ENCODE measurements around the gene DUSP12. TPM values are rescaled to one million over a fixed set of nuclear protein-coding genes. Genes with fewer than 3 reads are reported as not detected.

The DUSP12 gene
- polyA plus RNA-seq, 1 of the 3 experiments (the other 2 are of a cell fraction), result 41.7 TPM

DNA sequence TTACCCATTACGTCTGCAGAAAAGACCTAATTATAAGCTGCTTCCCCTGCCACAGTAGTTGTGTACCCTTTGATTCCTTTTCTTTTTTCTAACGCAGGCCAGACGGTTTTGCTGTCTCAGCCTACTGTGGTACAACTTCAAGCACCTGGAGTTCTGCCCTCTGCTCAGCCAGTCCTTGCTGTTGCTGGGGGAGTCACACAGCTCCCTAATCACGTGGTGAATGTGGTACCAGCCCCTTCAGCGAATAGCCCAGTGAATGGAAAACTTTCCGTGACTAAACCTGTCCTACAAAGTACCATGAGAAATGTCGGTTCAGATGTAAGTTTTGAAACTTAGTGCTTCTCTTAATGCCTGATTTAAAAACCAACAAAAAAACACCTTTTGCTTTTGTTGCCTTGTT, 52.4 kb downstream of the DUSP12 start:
- CTCF ChIA-PET, result interaction anchor here (0.9 to 2.6 kb wide), 4 partner anchors 9 to 328 kb away, joined by 3 to 15 read pairs (median 6); no protein-coding TSS in a partner anchor
- Histone ChIP-seq H3K9ac (no peak overlapping the region), H3K79me2 (ENCODE audit: insufficient read depth) (no peaks in the 10 kb centered on the region), H3K27me3 (ENCODE audit: insufficient read depth) (no peaks in the 10 kb centered on the region), H3K27ac (ENCODE audit: low read depth in 2 of 2, low read length in 1 of 2) (no peak overlapping the region), H4K20me1 (ENCODE audit: insufficient read depth) (no peaks in the 10 kb centered on the region), H2AFZ (ENCODE audit: low read depth) (no peak overlapping the region), H3K4me2 (no peak overlapping the region), H3K36me3 (replicated peaks in 1 of 2; ENCODE audit: control insufficient read depth in 1 of 2, insufficient read depth in 2 of 2, low read length in 1 of 2) (peaks cover 22 to 44% of the 10 kb centered on the region in 2 experiments), H3K4me3 (ENCODE audit: low read depth in 2 of 2, low read length in 1 of 2) (no peak overlapping the region), H3K4me1 (ENCODE audit: control insufficient read depth in 1 of 2, insufficient read depth in 2 of 2, low read depth in 1 of 2, low read length in 1 of 2) (peaks cover 0 to 6% of the 10 kb centered on the region in 2 experiments; a peak in 2 of 4 replicates), H3K9me2 (no peaks in the 10 kb centered on the region), H3K9me3 (no peaks in the 10 kb centered on the region), H3F3A (replicated peaks; ENCODE audit: insufficient read depth) (peaks cover 3% of the 10 kb centered on the region)
- POLR2A ChIA-PET, result no interaction called here
- 87% methylated on average over 7 of the region's 7 CpGs for WGBS (ENCODE audit: low lambda C conversion rate)
- no peak for TF ChIP-seq RAD21 (IDR thresholded peaks at IDR 0.05; ENCODE audit: low read length)
- no peak for TF ChIP-seq GATA2 (CRISPR knock-in tag; IDR thresholded peaks at IDR 0.05)
- no peak for TF ChIP-seq CHD2 (IDR thresholded peaks at IDR 0.05; ENCODE audit: low read length, partially characterized antibody)
- TF ChIP-seq NRF1 (IDR thresholded peaks at IDR 0.05; ENCODE audit: low read depth, low read length), result no peak
- TF ChIP-seq MXI1 (IDR thresholded peaks at IDR 0.05; ENCODE audit: low read depth, low read length), result no peak
- TF ChIP-seq, protein P1, sequence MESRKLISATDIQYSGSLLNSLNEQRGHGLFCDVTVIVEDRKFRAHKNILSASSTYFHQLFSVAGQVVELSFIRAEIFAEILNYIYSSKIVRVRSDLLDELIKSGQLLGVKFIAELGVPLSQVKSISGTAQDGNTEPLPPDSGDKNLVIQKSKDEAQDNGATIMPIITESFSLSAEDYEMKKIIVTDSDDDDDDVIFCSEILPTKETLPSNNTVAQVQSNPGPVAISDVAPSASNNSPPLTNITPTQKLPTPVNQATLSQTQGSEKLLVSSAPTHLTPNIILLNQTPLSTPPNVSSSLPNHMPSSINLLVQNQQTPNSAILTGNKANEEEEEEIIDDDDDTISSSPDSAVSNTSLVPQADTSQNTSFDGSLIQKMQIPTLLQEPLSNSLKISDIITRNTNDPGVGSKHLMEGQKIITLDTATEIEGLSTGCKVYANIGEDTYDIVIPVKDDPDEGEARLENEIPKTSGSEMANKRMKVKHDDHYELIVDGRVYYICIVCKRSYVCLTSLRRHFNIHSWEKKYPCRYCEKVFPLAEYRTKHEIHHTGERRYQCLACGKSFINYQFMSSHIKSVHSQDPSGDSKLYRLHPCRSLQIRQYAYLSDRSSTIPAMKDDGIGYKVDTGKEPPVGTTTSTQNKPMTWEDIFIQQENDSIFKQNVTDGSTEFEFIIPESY (IDR thresholded peaks at IDR 0.05; ENCODE audit: borderline replicate concordance, low read depth), result no peak
- no peak for TF ChIP-seq RFX5 (IDR thresholded peaks at IDR 0.05; ENCODE audit: low read length)
- no peak for TF ChIP-seq MEF2A (IDR thresholded peaks at IDR 0.05; ENCODE audit: borderline replicate concordance, low read depth)
- no peak for TF ChIP-seq IRF3 (IDR thresholded peaks at IDR 0.05; ENCODE audit: low read depth, low read length)
- TF ChIP-seq YY1 (IDR thresholded peaks at IDR 0.05; ENCODE audit: low read depth), result no peak
- TF ChIP-seq JUND (IDR thresholded peaks at IDR 0.05), result no peak
- TF ChIP-seq FOSL2 (IDR thresholded peaks at IDR 0.05; ENCODE audit: borderline replicate concordance, low read depth), result no peak
- TF ChIP-seq RXRA (IDR thresholded peaks at IDR 0.05; ENCODE audit: borderline replicate concordance, low read depth), result no peak
- no peak for TF ChIP-seq FOXJ3 (CRISPR knock-in tag; IDR thresholded peaks at IDR 0.05)
- TF ChIP-seq TCF12 (IDR thresholded peaks at IDR 0.05), result no peak
- TF ChIP-seq, protein P2, sequence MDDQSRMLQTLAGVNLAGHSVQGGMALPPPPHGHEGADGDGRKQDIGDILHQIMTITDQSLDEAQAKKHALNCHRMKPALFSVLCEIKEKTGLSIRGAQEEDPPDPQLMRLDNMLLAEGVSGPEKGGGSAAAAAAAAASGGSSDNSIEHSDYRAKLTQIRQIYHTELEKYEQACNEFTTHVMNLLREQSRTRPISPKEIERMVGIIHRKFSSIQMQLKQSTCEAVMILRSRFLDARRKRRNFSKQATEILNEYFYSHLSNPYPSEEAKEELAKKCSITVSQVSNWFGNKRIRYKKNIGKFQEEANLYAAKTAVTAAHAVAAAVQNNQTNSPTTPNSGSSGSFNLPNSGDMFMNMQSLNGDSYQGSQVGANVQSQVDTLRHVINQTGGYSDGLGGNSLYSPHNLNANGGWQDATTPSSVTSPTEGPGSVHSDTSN (IDR thresholded peaks at IDR 0.05), result no peak
- TF ChIP-seq USF2 (IDR thresholded peaks at IDR 0.05; ENCODE audit: borderline replicate concordance, low read depth, low read length), result no peak
- TF ChIP-seq, protein P3, sequence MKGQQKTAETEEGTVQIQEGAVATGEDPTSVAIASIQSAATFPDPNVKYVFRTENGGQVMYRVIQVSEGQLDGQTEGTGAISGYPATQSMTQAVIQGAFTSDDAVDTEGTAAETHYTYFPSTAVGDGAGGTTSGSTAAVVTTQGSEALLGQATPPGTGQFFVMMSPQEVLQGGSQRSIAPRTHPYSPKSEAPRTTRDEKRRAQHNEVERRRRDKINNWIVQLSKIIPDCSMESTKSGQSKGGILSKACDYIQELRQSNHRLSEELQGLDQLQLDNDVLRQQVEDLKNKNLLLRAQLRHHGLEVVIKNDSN (IDR thresholded peaks at IDR 0.05; ENCODE audit: borderline replicate concordance, low read depth), result no peak
- no peak for TF ChIP-seq SIN3A (IDR thresholded peaks at IDR 0.05; ENCODE audit: borderline replicate concordance, low read depth, low read length)
- TF ChIP-seq EP300 (IDR thresholded peaks at IDR 0.05; ENCODE audit: borderline replicate concordance in 1 of 2, low read depth in 1 of 2, low read length in 1 of 2), result no peak
- DNase-seq, result no peak

Measured in SK-N-SH (cell line).